Measurements from ENCODE around the gene TNIP2. TPM values are rescaled to one million over a fixed set of nuclear protein-coding genes. Genes with fewer than 3 reads are reported as not detected.

TNIP2 gene
- total and polyA plus RNA-seq, 2 of the 13 experiments (the other 11 are each of a cell fraction or from before 2014, with no cell fraction given) = 25.6 to 38.0 TPM

DNA sequence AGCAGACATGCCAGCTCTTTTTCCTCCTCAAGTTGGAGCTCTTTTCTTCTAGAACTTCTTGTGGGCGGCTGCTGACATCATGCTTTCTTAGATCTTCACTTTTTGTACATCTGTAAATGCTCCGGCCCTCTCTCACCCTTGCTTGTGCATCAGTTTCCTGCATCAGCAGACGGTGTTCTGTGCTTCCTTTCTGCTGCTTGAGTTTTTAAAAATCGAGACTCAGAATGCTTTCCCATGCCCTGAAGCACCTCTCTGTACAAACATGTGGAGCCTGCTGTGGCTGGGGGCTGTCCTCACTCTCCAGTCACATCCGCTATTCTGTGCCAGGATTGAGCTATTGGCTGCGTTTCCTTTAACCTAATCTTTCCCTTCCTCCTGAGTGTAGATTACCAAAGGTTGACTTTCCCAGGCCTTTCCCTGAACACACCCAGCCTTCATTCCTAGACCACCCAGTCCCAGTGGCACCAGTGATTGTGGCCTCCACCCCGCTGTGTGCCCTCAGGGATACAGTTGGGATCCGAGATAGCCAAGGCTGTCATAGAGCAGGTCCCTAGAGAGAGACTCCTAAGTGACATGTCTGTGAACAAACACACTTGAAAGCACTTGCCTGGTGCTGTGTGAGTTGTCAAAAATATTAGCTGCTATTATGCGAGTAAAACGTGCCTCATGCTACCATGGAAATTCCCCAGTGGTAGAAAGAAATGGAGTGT is 41.9 kb downstream of the TNIP2 start:
- intact Hi-C loops (cut with micrococcal nuclease; ENCODE audit: unreplicated experiment) (no loop called here), in situ Hi-C loops (cut with HindIII; ENCODE audit: extremely low pct_ligation_motif_present, low pct_unique_long_range_greater_than_20kb) (no loop called here)
- Histone ChIP-seq H3K79me2 (ENCODE audit: insufficient read depth, low read length) (no peaks in the 10 kb centered on the region), H3K27ac (ENCODE audit: extremely low read length, insufficient read depth, low read length) (no peak overlapping the region), H3K27me3 (ENCODE audit: control insufficient read depth in 1 of 2, insufficient read depth in 2 of 2, low read length in 2 of 2) (no peaks in the 10 kb centered on the region), H3K9ac (ENCODE audit: insufficient read depth, low read depth, low read length) (no peak overlapping the region), H3K4me2 (ENCODE audit: low read depth, low read length) (no peak overlapping the region), H3K36me3 (replicated peaks in 1 of 2; ENCODE audit: control insufficient read depth in 1 of 2, insufficient read depth in 2 of 2, low read length in 2 of 2) (peaks cover 15 to 48% of the 10 kb centered on the region in 2 experiments; a peak in 4 of 5 replicates), H3K4me3 (replicated peaks in 1 of 3; ENCODE audit: insufficient read depth in 1 of 3, low read depth in 2 of 3, low read length in 3 of 3) (no peak overlapping the region), H3K4me1 (ENCODE audit: insufficient read depth, low read length) (peaks cover 11% of the 10 kb centered on the region; the same call in 1 of the 2 replicates), H4K20me1 (ENCODE audit: insufficient read depth, low read length) (no peaks in the 10 kb centered on the region), H3K9me3 (ENCODE audit: low read length) (no peaks in the 10 kb centered on the region), H2AFZ (ENCODE audit: low read length) (no peak overlapping the region)
- ChIA-PET POLR2A (no interaction called here), CTCF (ENCODE audit: low intra/inter-chr PET ratio, low total read pairs) (no interaction called here)
- no peak for DNase-seq (ENCODE audit: low spot score)
- no peak for TF ChIP-seq RFXAP (CRISPR knock-in tag; IDR thresholded peaks at IDR 0.05; ENCODE audit: borderline replicate concordance)
- TF ChIP-seq, protein P1, sequence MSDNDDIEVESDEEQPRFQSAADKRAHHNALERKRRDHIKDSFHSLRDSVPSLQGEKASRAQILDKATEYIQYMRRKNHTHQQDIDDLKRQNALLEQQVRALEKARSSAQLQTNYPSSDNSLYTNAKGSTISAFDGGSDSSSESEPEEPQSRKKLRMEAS (IDR thresholded peaks at IDR 0.05) = no peak
- no peak for TF ChIP-seq THAP9 (CRISPR knock-in tag; IDR thresholded peaks at IDR 0.05; ENCODE audit: borderline replicate concordance)
- no peak for TF ChIP-seq ZFAT (CRISPR knock-in tag; conservative IDR thresholded peaks at IDR 0.05)
- TF ChIP-seq RAD51 (IDR thresholded peaks at IDR 0.05; ENCODE audit: borderline replicate concordance) = no peak
- TF ChIP-seq ZNF609 (CRISPR knock-in tag; IDR thresholded peaks at IDR 0.05; ENCODE audit: borderline replicate concordance) = no peak
- TF ChIP-seq MTF2 (CRISPR knock-in tag; IDR thresholded peaks at IDR 0.05; ENCODE audit: borderline replicate concordance) = no peak
- no peak for TF ChIP-seq MLLT10 (CRISPR knock-in tag; IDR thresholded peaks at IDR 0.05)
- TF ChIP-seq ZFP36L1 (CRISPR knock-in tag; IDR thresholded peaks at IDR 0.05) = no peak
- no peak for TF ChIP-seq JUND (CRISPR knock-in tag; IDR thresholded peaks at IDR 0.05)
- no peak for TF ChIP-seq HNRNPLL (IDR thresholded peaks at IDR 0.05; ENCODE audit: low read depth, low read length, poor library complexity, severe bottlenecking)
- no peak for TF ChIP-seq DRAP1 (CRISPR knock-in tag; IDR thresholded peaks at IDR 0.05)
- no peak for TF ChIP-seq SMAD9 (CRISPR knock-in tag; IDR thresholded peaks at IDR 0.05)
- no peak for TF ChIP-seq ZNF382 (CRISPR knock-in tag; IDR thresholded peaks at IDR 0.05; ENCODE audit: borderline replicate concordance)
- no TSS peak for BruUV-seq (replicated peaks)
- 97% methylated on average over 10 of the region's 10 CpGs for WGBS (ENCODE audit: low lambda C conversion rate)
- no peak for FAIRE-seq
- ATAC-seq = no peak
